ENCODE data around the gene DGKB.

DGKB gene

DNA sequence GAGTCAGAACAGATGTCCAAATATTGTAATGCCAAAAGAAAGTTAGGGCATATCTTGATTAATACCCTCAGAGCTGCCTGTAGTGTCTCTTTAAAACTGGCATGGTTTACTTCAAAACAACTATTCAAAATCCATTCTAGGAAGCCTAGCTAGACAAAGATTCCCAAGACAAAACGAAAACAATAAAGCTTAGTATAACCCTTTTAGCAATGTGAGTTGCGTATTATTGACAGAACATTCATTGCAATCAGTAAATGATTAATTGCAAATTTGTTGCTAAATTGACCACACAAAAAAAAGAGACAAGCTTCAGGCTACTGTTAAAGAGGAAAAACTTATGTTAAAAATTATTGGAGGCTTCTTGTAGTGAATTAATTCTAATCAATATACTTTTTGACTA is 406.9 kb downstream of the DGKB start:
- Histone ChIP-seq H3K4ac (ENCODE audit: low read depth in 1 of 2, low read length in 2 of 2) (no peak overlapping the region), H3K9me3 (ENCODE audit: control insufficient read depth, low read length) (no peaks in the 10 kb centered on the region), H3K18ac (ENCODE audit: low read depth in 1 of 2, low read length in 2 of 2) (no peak overlapping the region), H4K91ac (ENCODE audit: low read length) (no peak overlapping the region), H3K23ac (ENCODE audit: low read length in 2 of 2) (no peak overlapping the region), H3K36me3 (ENCODE audit: control insufficient read depth in 1 of 2, insufficient read depth in 2 of 2, low read depth in 1 of 2, low read length in 2 of 2) (no peaks in the 10 kb centered on the region), H3K4me1 (ENCODE audit: control insufficient read depth, insufficient read depth, low read depth, low read length) (no peaks in the 10 kb centered on the region), H2AK5ac (ENCODE audit: low read length, severe bottlenecking) (no peak overlapping the region), H2AFZ (ENCODE audit: low read depth, low read length) (no peak overlapping the region), H4K8ac (ENCODE audit: low read length) (no peak overlapping the region), H2BK5ac (ENCODE audit: low read depth, low read length, poor library complexity, severe bottlenecking) (no peak overlapping the region), H3K27me3 (ENCODE audit: control insufficient read depth in 1 of 2, insufficient read depth in 1 of 2, low read length in 2 of 2) (no peaks in the 10 kb centered on the region), H3K79me1 (replicated peaks; ENCODE audit: low read length, poor library complexity, severe bottlenecking) (no peaks in the 10 kb centered on the region), H3K4me2 (ENCODE audit: low read length, poor library complexity, severe bottlenecking) (no peak overlapping the region), H3K14ac (ENCODE audit: low read length in 2 of 2) (no peak overlapping the region), H3K4me3 (ENCODE audit: insufficient read depth in 1 of 2, low read depth in 1 of 2, low read length in 2 of 2) (no peak overlapping the region), H2BK15ac (ENCODE audit: low read depth, poor library complexity, severe bottlenecking) (no peak overlapping the region), H2BK12ac (ENCODE audit: low read length in 2 of 2) (no peak overlapping the region), H3K27ac (ENCODE audit: low read length, poor library complexity, severe bottlenecking) (no peak overlapping the region), H3K9ac (ENCODE audit: low read length) (no peak overlapping the region), H2BK120ac (ENCODE audit: low read depth, low read length) (no peak overlapping the region)
- WGBS, result no CpG with 5 or more reads among the region's 2 CpGs
- DNase-seq, result no peak

DNA sequence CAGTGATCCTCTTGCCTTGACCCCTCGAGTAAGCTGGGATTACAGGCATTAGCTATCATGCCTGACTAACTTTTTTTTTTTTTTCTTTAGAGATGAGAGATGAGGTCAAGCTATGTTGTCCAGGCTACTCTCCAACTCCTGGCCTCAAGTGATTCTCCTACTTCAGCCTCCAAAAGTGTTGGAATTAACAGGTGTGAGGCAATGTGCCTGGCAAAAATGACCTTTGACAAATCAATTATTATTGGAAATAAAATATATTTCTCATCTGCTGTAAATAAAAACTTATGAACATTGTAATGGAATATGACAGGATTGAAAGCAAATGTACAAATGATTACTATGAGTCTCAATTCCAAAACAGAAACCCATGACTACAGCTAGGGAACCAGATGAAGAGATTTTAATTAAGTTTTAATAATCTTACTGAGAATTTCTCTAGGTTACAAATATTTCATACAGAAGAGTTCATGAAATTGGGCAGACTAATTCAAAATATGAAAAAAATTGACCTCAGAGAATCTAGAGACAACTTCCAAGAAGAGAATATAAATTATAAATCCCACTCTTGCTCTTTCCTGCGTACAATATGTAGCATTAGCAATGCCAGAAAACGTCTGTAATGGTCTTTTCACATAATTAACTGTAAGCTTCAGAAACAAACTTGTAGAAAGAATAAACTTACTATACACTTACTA is 414.7 kb downstream of the DGKB start:
- Histone ChIP-seq H3K27ac (ENCODE audit: low read length, poor library complexity, severe bottlenecking) (no peak overlapping the region), H3K27me3 (ENCODE audit: control insufficient read depth in 1 of 2, insufficient read depth in 1 of 2, low read length in 2 of 2) (no peaks in the 10 kb centered on the region), H2AK5ac (ENCODE audit: low read length, severe bottlenecking) (no peak overlapping the region), H2AFZ (ENCODE audit: low read depth, low read length) (no peak overlapping the region), H2BK15ac (ENCODE audit: low read depth, poor library complexity, severe bottlenecking) (no peak overlapping the region), H3K4ac (ENCODE audit: low read depth in 1 of 2, low read length in 2 of 2) (no peak overlapping the region), H3K9me3 (ENCODE audit: control insufficient read depth, low read length) (no peaks in the 10 kb centered on the region), H3K9ac (ENCODE audit: low read length) (no peak overlapping the region), H3K4me1 (ENCODE audit: control insufficient read depth, insufficient read depth, low read depth, low read length) (no peaks in the 10 kb centered on the region), H3K4me3 (ENCODE audit: insufficient read depth in 1 of 2, low read depth in 1 of 2, low read length in 2 of 2) (no peak overlapping the region), H3K23ac (ENCODE audit: low read length in 2 of 2) (no peak overlapping the region), H2BK12ac (ENCODE audit: low read length in 2 of 2) (no peak overlapping the region), H4K91ac (ENCODE audit: low read length) (no peak overlapping the region), H3K14ac (ENCODE audit: low read length in 2 of 2) (no peak overlapping the region), H3K4me2 (ENCODE audit: low read length, poor library complexity, severe bottlenecking) (no peak overlapping the region), H3K79me1 (replicated peaks; ENCODE audit: low read length, poor library complexity, severe bottlenecking) (no peaks in the 10 kb centered on the region), H3K36me3 (ENCODE audit: control insufficient read depth in 1 of 2, insufficient read depth in 2 of 2, low read depth in 1 of 2, low read length in 2 of 2) (no peaks in the 10 kb centered on the region), H2BK5ac (ENCODE audit: low read depth, low read length, poor library complexity, severe bottlenecking) (no peak overlapping the region), H3K18ac (ENCODE audit: low read depth in 1 of 2, low read length in 2 of 2) (no peak overlapping the region), H4K8ac (ENCODE audit: low read length) (no peak overlapping the region), H2BK120ac (ENCODE audit: low read depth, low read length) (no peak overlapping the region)
- DNase-seq, result no peak
- 95% methylated on average over 2 of the region's 3 CpGs for WGBS

DNA sequence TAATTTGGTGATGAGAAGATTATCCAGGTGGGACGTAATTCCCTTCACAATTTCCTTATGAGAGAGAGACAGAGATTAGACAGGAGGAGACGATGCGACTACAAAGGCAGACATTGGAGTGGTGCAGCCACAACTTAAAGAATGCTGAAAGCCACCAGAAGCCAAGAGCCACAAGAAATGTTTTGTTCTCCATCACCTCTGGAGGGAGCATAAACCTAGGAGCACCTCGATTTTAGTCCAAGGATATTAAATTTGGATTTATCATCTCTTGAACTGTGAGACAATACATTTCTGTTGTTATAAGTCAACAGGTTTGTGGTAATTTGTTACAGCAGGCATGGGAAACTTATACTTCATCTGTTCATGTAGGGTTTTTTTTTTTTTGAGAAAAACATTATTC is 418.9 kb downstream of the DGKB start:
- 77% methylated on average over 4 of the region's 4 CpGs for WGBS
- Histone ChIP-seq H3K79me1 (replicated peaks; ENCODE audit: low read length, poor library complexity, severe bottlenecking) (no peaks in the 10 kb centered on the region), H3K4me2 (ENCODE audit: low read length, poor library complexity, severe bottlenecking) (no peak overlapping the region), H2BK5ac (ENCODE audit: low read depth, low read length, poor library complexity, severe bottlenecking) (no peak overlapping the region), H4K91ac (ENCODE audit: low read length) (no peak overlapping the region), H4K8ac (ENCODE audit: low read length) (no peak overlapping the region), H3K4me3 (ENCODE audit: insufficient read depth in 1 of 2, low read depth in 1 of 2, low read length in 2 of 2) (no peak overlapping the region), H2AFZ (ENCODE audit: low read depth, low read length) (no peak overlapping the region), H2BK15ac (ENCODE audit: low read depth, poor library complexity, severe bottlenecking) (no peak overlapping the region), H3K23ac (ENCODE audit: low read length in 2 of 2) (no peak overlapping the region), H3K9ac (ENCODE audit: low read length) (no peak overlapping the region), H3K27ac (ENCODE audit: low read length, poor library complexity, severe bottlenecking) (no peak overlapping the region), H2BK120ac (ENCODE audit: low read depth, low read length) (no peak overlapping the region), H3K27me3 (ENCODE audit: control insufficient read depth in 1 of 2, insufficient read depth in 1 of 2, low read length in 2 of 2) (no peaks in the 10 kb centered on the region), H2BK12ac (ENCODE audit: low read length in 2 of 2) (no peak overlapping the region), H3K18ac (ENCODE audit: low read depth in 1 of 2, low read length in 2 of 2) (no peak overlapping the region), H3K9me3 (ENCODE audit: control insufficient read depth, low read length) (no peaks in the 10 kb centered on the region), H3K4me1 (ENCODE audit: control insufficient read depth, insufficient read depth, low read depth, low read length) (no peaks in the 10 kb centered on the region), H3K4ac (ENCODE audit: low read depth in 1 of 2, low read length in 2 of 2) (no peak overlapping the region), H3K36me3 (ENCODE audit: control insufficient read depth in 1 of 2, insufficient read depth in 2 of 2, low read depth in 1 of 2, low read length in 2 of 2) (no peaks in the 10 kb centered on the region), H3K14ac (ENCODE audit: low read length in 2 of 2) (no peak overlapping the region), H2AK5ac (ENCODE audit: low read length, severe bottlenecking) (no peak overlapping the region)
- no peak for DNase-seq

DNA sequence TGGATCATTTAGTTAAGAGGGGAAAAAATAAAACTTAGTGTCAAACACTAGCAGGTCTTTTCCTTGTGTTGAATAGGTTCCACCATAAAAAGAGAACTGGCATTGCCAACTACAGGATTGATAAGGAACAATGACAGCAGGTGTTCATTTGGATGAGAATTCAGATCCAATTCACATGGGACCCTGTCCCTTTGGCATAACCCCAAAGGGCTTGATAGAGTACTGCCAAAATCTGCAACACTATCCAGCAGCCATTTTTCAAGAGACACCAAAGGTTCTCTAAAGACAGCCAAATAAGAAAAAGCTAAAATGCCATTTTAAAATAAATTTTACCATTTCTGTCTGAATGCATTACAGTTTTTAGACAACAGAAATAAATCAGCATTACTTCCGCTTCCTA is 422.3 kb downstream of the DGKB start:
- H2BK120ac ChIP-seq (ENCODE audit: low read depth, low read length), result no peak overlapping the region
- no peak overlapping the region for H3K18ac ChIP-seq (ENCODE audit: low read depth in 1 of 2, low read length in 2 of 2)
- no peak overlapping the region for H3K14ac ChIP-seq (ENCODE audit: low read length in 2 of 2)
- H4K91ac ChIP-seq (ENCODE audit: low read length), result no peak overlapping the region
- no peak overlapping the region for H3K27ac ChIP-seq (ENCODE audit: low read length, poor library complexity, severe bottlenecking)
- no peaks in the 10 kb centered on the region for H3K4me1 ChIP-seq (ENCODE audit: control insufficient read depth, insufficient read depth, low read depth, low read length)
- H3K9me3 ChIP-seq (ENCODE audit: control insufficient read depth, low read length), result no peaks in the 10 kb centered on the region
- H3K36me3 ChIP-seq (ENCODE audit: control insufficient read depth in 1 of 2, insufficient read depth in 2 of 2, low read depth in 1 of 2, low read length in 2 of 2), result no peaks in the 10 kb centered on the region
- no peak overlapping the region for H2AK5ac ChIP-seq (ENCODE audit: low read length, severe bottlenecking)
- H3K4me3 ChIP-seq (ENCODE audit: insufficient read depth in 1 of 2, low read depth in 1 of 2, low read length in 2 of 2), result no peak overlapping the region
- no peaks in the 10 kb centered on the region for H3K27me3 ChIP-seq (ENCODE audit: control insufficient read depth in 1 of 2, insufficient read depth in 1 of 2, low read length in 2 of 2)
- no peaks in the 10 kb centered on the region for H3K79me1 ChIP-seq (replicated peaks; ENCODE audit: low read length, poor library complexity, severe bottlenecking)
- H3K4ac ChIP-seq (ENCODE audit: low read depth in 1 of 2, low read length in 2 of 2), result no peak overlapping the region
- no peak overlapping the region for H3K9ac ChIP-seq (ENCODE audit: low read length)
- H4K8ac ChIP-seq (ENCODE audit: low read length), result no peak overlapping the region
- no peak overlapping the region for H2AFZ ChIP-seq (ENCODE audit: low read depth, low read length)
- WGBS, result 97% methylated on average over 1 of the region's 1 CpG
- H2BK12ac ChIP-seq (ENCODE audit: low read length in 2 of 2), result no peak overlapping the region
- H2BK5ac ChIP-seq (ENCODE audit: low read depth, low read length, poor library complexity, severe bottlenecking), result no peak overlapping the region
- no peak overlapping the region for H3K4me2 ChIP-seq (ENCODE audit: low read length, poor library complexity, severe bottlenecking)
- H3K23ac ChIP-seq (ENCODE audit: low read length in 2 of 2), result no peak overlapping the region
- no peak overlapping the region for H2BK15ac ChIP-seq (ENCODE audit: low read depth, poor library complexity, severe bottlenecking)
- no peak for DNase-seq
